GM18861 (cell line): Measurements from ENCODE around the gene LIN7B.

Experiments
- ATAC-seq: cut with Tn5 transposase; IDR thresholded peaks from one replicate; pipeline ENCODE4 v1.9.1; 2021; ENCODE audit not compliant: unreplicated experiment

Gene LIN7B

DNA sequence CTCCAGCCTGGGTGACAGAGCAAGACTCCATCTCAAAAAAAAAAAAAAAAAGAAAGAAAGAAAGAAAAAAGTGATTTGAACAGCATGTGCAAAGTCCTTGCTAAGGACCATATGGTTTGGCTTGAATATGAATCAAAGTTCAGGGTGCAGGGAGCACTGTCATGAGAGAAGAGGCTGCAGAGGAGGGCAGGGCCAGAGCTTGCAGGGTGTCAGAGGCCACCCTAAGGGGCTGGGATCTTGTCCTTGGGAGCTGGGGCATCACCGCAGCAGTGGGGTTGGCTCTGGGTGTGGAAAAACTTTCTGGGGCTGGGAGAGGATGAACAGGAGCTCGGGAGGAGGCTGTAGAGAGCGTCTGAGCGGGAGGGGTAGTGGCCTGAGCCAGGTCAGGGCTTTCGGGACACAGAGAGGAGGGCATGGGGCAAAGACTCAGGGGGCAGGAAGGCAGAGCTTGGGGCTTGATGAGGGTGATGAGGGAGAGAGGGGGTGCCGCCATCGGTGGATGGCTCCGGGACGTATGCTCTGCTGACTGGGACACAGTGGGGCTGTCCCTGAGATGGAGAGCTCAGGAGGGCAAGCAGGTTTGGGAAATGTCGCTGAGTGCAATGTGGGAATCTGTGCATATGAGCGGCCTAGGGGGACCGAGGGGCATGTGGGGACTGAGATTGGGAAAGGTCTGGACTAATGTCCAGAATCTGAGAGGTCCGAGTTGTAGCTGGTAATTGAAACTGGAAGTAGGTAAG is 46.5 kb downstream of the LIN7B start:
- no peak for ATAC-seq

DNA sequence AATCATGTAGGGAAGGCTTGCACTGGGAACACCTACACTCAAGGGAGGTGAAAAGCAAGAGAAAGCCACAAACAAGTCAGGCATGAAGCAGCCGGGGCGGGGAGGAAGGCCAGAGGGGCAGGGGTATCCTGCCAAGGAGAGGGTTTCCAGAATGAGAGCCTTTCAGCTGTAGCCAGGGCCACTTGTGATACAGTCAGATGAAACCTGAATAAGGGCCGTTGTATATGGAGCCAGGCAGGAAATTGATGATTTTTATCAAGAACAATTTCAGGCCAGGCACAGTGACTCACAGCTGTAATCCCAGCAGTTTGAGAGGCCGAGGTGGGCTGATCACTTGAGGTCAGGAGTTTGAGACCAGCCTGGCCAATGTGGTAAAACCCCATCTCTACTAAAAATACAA is 47.8 kb downstream of the LIN7B start:
- ATAC-seq: no peak

DNA sequence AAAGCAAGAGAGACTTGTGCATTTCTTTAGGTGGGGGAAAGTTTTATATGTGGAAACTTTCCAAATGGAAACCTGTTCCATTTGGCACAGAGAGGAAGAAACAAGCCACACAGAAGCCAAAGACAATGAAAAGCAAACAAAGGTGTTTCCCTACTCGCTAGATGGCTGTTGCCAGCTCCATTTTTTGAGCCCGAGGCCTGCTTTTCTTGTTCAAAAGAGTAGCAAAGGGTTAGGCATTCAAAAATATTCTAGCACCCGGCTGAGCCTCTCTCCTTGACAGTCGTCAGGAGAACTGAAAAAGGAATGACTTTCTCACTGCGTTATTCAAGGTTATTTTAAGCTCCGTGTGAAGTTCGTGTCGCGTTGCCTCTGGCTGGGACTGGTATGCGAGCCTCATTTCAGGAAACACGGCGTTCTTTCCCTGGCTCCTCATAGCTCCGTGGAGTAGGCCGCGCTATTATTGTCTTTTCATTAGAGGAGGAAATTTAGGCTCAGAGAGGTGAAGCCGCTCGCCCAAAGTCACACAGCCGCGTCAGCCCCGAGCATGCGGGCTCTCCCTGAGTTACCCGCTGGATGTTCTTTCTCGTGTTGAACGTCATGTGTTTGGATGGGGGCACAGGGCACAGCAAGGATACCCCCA is 51.1 kb downstream of the LIN7B start:
- ATAC-seq: no peak

DNA sequence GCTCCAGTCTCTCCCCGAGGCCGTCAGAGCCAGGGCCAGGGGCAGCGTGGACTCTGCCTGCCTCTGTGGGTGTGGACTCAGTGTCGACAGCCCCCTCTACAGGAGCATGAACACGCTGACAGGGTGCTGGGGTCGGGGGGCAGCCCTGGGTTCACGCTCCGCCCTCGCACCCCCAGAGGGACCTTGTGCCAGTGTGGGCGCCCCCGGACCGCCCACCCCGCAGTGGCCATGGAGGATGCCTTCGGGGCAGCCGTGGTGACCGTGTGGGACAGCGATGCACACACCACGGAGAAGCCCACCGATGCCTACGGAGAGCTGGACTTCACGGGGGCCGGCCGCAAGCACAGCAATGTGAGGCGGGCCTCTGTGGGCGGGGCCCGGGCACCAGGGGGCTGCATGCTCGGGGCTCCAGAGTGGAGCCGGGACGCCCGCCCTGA is 51.7 kb downstream of the LIN7B start:
- no peak for ATAC-seq

DNA sequence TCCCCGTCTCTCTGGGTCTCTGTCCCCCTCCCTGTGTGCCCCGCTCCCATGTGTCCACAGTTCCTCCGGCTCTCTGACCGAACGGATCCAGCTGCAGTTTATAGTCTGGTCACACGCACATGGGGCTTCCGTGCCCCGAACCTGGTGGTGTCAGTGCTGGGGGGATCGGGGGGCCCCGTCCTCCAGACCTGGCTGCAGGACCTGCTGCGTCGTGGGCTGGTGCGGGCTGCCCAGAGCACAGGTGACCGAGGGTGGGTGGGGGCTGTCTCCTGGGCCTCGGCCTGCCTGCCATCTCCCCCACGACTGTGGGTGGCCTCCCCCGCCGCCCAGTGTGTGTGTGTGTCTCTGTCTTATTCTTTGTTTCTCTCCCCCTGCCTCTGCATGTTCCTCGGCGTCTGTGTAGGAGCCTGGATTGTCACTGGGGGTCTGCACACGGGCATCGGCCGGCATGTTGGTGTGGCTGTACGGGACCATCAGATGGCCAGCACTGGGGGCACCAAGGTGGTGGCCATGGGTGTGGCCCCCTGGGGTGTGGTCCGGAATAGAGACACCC is 53.8 kb downstream of the LIN7B start:
- no peak for ATAC-seq
